GM23338 (cell line): Measurements from ENCODE around the gene HMG20B. TPM values are rescaled to one million over a fixed set of nuclear protein-coding genes. Genes with fewer than 3 reads are reported as not detected.

Experiments
- ATAC-seq: fragments of 200-7000 bp; cut with Tn5 transposase; 3 replicates; pipeline ENCODE4 v1.9.1; 2020
- DNase-seq: peaks from one replicate; pipeline ENCODE4 v3.0.0-alpha.2; 2015; ENCODE audit warnings: low spot score
- H2AFZ ChIP-seq: fragments of 200-600 bp; sonication (generic); 2 replicates; pipeline ENCODE4 v1.8.0; 2016; ENCODE audit warnings: antibody characterized with exemption, mild to moderate bottlenecking, moderate library complexity
- H3F3A ChIP-seq: fragments of 200-600 bp; sonication (generic); replicated peaks from 2 replicates; pipeline ENCODE4 v1.8.0; 2017; ENCODE audit warnings: antibody characterized with exemption, mixed run types, low read depth
- H3K27ac ChIP-seq: fragments of 200-600 bp; sonication (generic); 2 replicates; pipeline ENCODE4 v1.6.1; 2016; ENCODE audit warnings: low read depth
- H3K27me3 ChIP-seq: fragments of 200-600 bp; sonication (generic); 2 replicates; pipeline ENCODE4 v1.8.0; 2016; ENCODE audit warnings: mild to moderate bottlenecking, mixed run types, moderate library complexity; ENCODE audit not compliant: insufficient read depth
- H3K36me3 ChIP-seq: fragments of 200-600 bp; sonication (generic); 2 replicates; pipeline ENCODE4 v1.8.0; 2016; ENCODE audit warnings: mild to moderate bottlenecking; ENCODE audit not compliant: insufficient read depth
- H3K4me1 ChIP-seq: fragments of 200-600 bp; sonication (generic); 2 replicates; pipeline ENCODE4 v1.8.0; 2016; ENCODE audit warnings: mild to moderate bottlenecking, moderate library complexity; ENCODE audit not compliant: insufficient read depth
- H3K4me2 ChIP-seq: fragments of 200-600 bp; sonication (generic); 2 replicates; pipeline ENCODE4 v1.7.1; 2017; ENCODE audit warnings: mixed run types
- H3K4me3 ChIP-seq: fragments of 200-600 bp; sonication (generic); 2 replicates; pipeline ENCODE4 v1.6.1; 2016; ENCODE audit warnings: mixed run types
- H3K79me2 ChIP-seq: fragments of 200-600 bp; sonication (generic); replicated peaks from 2 replicates; pipeline ENCODE4 v1.8.0; 2017; ENCODE audit warnings: mild to moderate bottlenecking; ENCODE audit not compliant: insufficient read depth
- H3K9me2 ChIP-seq: fragments of 200-600 bp; sonication (generic); 2 replicates; pipeline ENCODE4 v1.8.0; 2017; ENCODE audit not compliant: insufficient read depth
- H4K20me1 ChIP-seq: fragments of 200-600 bp; sonication (generic); replicated peaks from 2 replicates; pipeline ENCODE4 v1.8.0; 2017; ENCODE audit warnings: mild to moderate bottlenecking; ENCODE audit not compliant: insufficient read depth
- H3K27ac Mint-ChIP-seq: 2 replicates; pipeline ENCODE4 v1.8.0; 2020; ENCODE audit warnings: inconsistent platforms, mild to moderate bottlenecking, moderate library complexity, mixed read lengths
- H3K27me3 Mint-ChIP-seq: 3 replicates; pipeline ENCODE4 v1.8.0; 2022; ENCODE audit warnings: low read depth, mild to moderate bottlenecking, moderate library complexity, mixed read lengths, inconsistent platforms; ENCODE audit not compliant: insufficient read depth, poor library complexity
- H3K36me3 Mint-ChIP-seq: 3 replicates; pipeline ENCODE4 v1.8.0; 2021; ENCODE audit warnings: low read depth, mild to moderate bottlenecking, inconsistent platforms, moderate library complexity, mixed read lengths
- H3K4me1 Mint-ChIP-seq: 3 replicates; pipeline ENCODE4 v1.8.0; 2020; ENCODE audit warnings: mild to moderate bottlenecking, inconsistent platforms, mixed read lengths
- H3K4me3 Mint-ChIP-seq: 3 replicates; pipeline ENCODE4 v1.8.0; 2021; ENCODE audit warnings: moderate library complexity, mild to moderate bottlenecking, inconsistent platforms, mixed read lengths
- H3K9me3 Mint-ChIP-seq: 3 replicates; pipeline ENCODE4 v1.8.0; 2020; ENCODE audit warnings: moderate library complexity, mild to moderate bottlenecking, inconsistent platforms, mixed read lengths
- CREB1 ChIP-seq: fragments of 250-450 bp; sonication (Bioruptor Pico); IDR thresholded peaks from 2 replicates; pipeline ENCODE4 v1.5.0; 2020; ENCODE audit warnings: low read depth, mild to moderate bottlenecking, moderate library complexity
- CTCF ChIP-seq, 2 experiments: fragments of 200-600 bp in 1 of 2; sonication (generic) in 1 of 2; conservative IDR thresholded peaks; 2 replicates each; pipeline versions ENCODE4 v1.5.1 to v1.6.1; 2016 to 2017; ENCODE audit warnings: antibody characterized with exemption in 2 of 2, low read depth in 2 of 2, mild to moderate bottlenecking in 2 of 2, moderate library complexity in 1 of 2
- ETS1 ChIP-seq: IDR thresholded peaks from 2 replicates; pipeline ENCODE4 v1.6.1; 2016; ENCODE audit warnings: antibody characterized with exemption
- EZH2 ChIP-seq: fragments of 200-600 bp; sonication (generic); IDR thresholded peaks from one replicate; pipeline ENCODE4 v1.8.0; 2017; ENCODE audit warnings: antibody characterized with exemption, mild to moderate bottlenecking, low read depth; ENCODE audit not compliant: unreplicated experiment
- EZH2phosphoT487 ChIP-seq: fragments of 200-600 bp; sonication (generic); IDR thresholded peaks from one replicate; pipeline ENCODE4 v1.8.1; 2018; ENCODE audit warnings: antibody characterized with exemption; ENCODE audit not compliant: unreplicated experiment
- JUNB ChIP-seq: IDR thresholded peaks from one replicate; pipeline ENCODE4 v1.6.1; 2016; ENCODE audit warnings: antibody characterized with exemption; ENCODE audit not compliant: unreplicated experiment
- NANOG ChIP-seq: IDR thresholded peaks from 2 replicates; pipeline ENCODE4 v1.6.1; 2016; ENCODE audit warnings: antibody characterized with exemption, borderline replicate concordance
- POLR2AphosphoS5 ChIP-seq: IDR thresholded peaks from 2 replicates; pipeline ENCODE4 v1.6.1; 2016; ENCODE audit warnings: antibody characterized with exemption, low read depth
- REST ChIP-seq: IDR thresholded peaks from one replicate; pipeline ENCODE4 v1.6.1; 2018; ENCODE audit warnings: antibody characterized with exemption; ENCODE audit not compliant: unreplicated experiment
- STAT1 ChIP-seq: IDR thresholded peaks from one replicate; pipeline ENCODE4 v1.6.1; 2016; ENCODE audit warnings: antibody characterized with exemption; ENCODE audit not compliant: unreplicated experiment
- ZNF114 ChIP-seq: fragments of 250-450 bp; sonication (Bioruptor Pico); IDR thresholded peaks from 2 replicates; pipeline ENCODE4 v1.5.0; 2020; ENCODE audit warnings: mild to moderate bottlenecking, moderate library complexity
- ZNF331 ChIP-seq: fragments of 250-450 bp; sonication (Bioruptor Pico); IDR thresholded peaks from 2 replicates; pipeline ENCODE4 v1.5.0; 2020; ENCODE audit warnings: low read depth, mild to moderate bottlenecking, moderate library complexity
- ZNF462 ChIP-seq: fragments of 250-450 bp; sonication (Bioruptor Pico); IDR thresholded peaks from 2 replicates; pipeline ENCODE4 v1.5.0; 2020; ENCODE audit warnings: mild to moderate bottlenecking, moderate library complexity
- polyA plus RNA-seq: library from polyadenylated mRNA; unstranded; fragments of >200 nt; fragmentation: Nextera tagmentation; extraction: Ambion mirVana; gene quantifications from 2 replicates; pipeline ENCODE4 v1.2.1, GENCODE V29; 2016
- total RNA-seq: library from RNA; depleted of rRNA; stranded (reverse); fragments of >200 nt; shearing (Covaris generic); gene quantifications from 2 replicates; pipeline ENCODE4 v1.2.3, GENCODE V29; 2014

The HMG20B gene
- total and polyA plus RNA-seq, 2 experiments from 2014 or later = 74.1 to 130 TPM

GRCh38 chr19:3619631-3620012, 46.9 kb downstream of the HMG20B start:
- Histone ChIP-seq H3K4me2 (no peak overlapping the region), H4K20me1 (peaks cover 6% of the 10 kb centered on the region), H3K27me3 (no peaks in the 10 kb centered on the region), H3K9me2 (no peaks in the 10 kb centered on the region), H3K79me2 (peaks cover 5% of the 10 kb centered on the region), H3K4me1 (no peaks in the 10 kb centered on the region), H2AFZ (no peak overlapping the region), H3K27ac (no peak overlapping the region), H3K4me3 (no peak overlapping the region), H3F3A (0 out of 2 replicates have a peak, but pooled peaks cover 4% of the 10 kb centered on the region), H3K36me3 (no peaks in the 10 kb centered on the region)
- ATAC-seq (no peak), DNase-seq (no peak)
- no peak for TF ChIP-seq CTCF (conservative IDR thresholded peaks at IDR 0.05; ENCODE audit: low read depth in 2 of 2)
- TF ChIP-seq NANOG = no peak
- no peak for TF ChIP-seq CREB1 (CRISPR knock-in tag)
- no peak for TF ChIP-seq ZNF331
- no peak for TF ChIP-seq STAT1
- no peak for TF ChIP-seq EZH2phosphoT487
- no peak for TF ChIP-seq REST
- TF ChIP-seq POLR2AphosphoS5 = no peak
- no peak for TF ChIP-seq ETS1
- TF ChIP-seq ZNF114 (CRISPR knock-in tag) = no peak
- no peak for TF ChIP-seq ZNF462
- no peak for TF ChIP-seq JUNB
- no peak for TF ChIP-seq EZH2
- H3K36me3 Mint-ChIP-seq = peaks cover 18% of the 10 kb centered on the region
- no peak overlapping the region for H3K27ac Mint-ChIP-seq
- no peaks in the 10 kb centered on the region for H3K9me3 Mint-ChIP-seq
- H3K4me3 Mint-ChIP-seq = no peak overlapping the region
- H3K27me3 Mint-ChIP-seq = peaks cover 6% of the 10 kb centered on the region
- peaks cover 6% of the 10 kb centered on the region; the same call in 2 of the 3 replicates for H3K4me1 Mint-ChIP-seq
